HUES64 (cell line): ENCODE results near the gene SLC16A9.

Source experiments
- H3K27ac ChIP-seq: 2 replicates; pipeline ENCODE4 v1.7.0; 2013; ENCODE audit warnings: low read depth, low read length, inconsistent platforms
- H3K27me3 ChIP-seq: 2 replicates; pipeline ENCODE4 v1.6.1; 2013; ENCODE audit warnings: mild to moderate bottlenecking, low read length; ENCODE audit not compliant: insufficient read depth
- H3K36me3 ChIP-seq: 2 replicates; pipeline ENCODE4 v1.6.1; 2013; ENCODE audit warnings: mild to moderate bottlenecking, low read length; ENCODE audit not compliant: insufficient read depth
- H3K4me1 ChIP-seq: 2 replicates; pipeline ENCODE4 v1.6.1; 2013; ENCODE audit warnings: mild to moderate bottlenecking, low read length, moderate library complexity; ENCODE audit not compliant: insufficient read depth
- H3K4me3 ChIP-seq: 2 replicates; pipeline ENCODE4 v1.5.1; 2013; ENCODE audit warnings: mild to moderate bottlenecking, low read length, moderate library complexity
- H3K9ac ChIP-seq: 2 replicates; pipeline ENCODE4 v1.6.1; 2013; ENCODE audit warnings: mild to moderate bottlenecking, low read depth, low read length
- H3K9me3 ChIP-seq: 2 replicates; pipeline ENCODE4 v1.6.1; 2013; ENCODE audit warnings: low read depth, low read length; ENCODE audit not compliant: insufficient read depth
- WGBS: fragments of 150-250, 120-280 bp; methylation state at CpG from one replicate; pipeline ENCODE4 v1.1.7; 2013; ENCODE audit warnings: missing lambda C conversion rate; 5-methylcytosine and 5-hydroxymethylcytosine counted together

SLC16A9 gene

DNA sequence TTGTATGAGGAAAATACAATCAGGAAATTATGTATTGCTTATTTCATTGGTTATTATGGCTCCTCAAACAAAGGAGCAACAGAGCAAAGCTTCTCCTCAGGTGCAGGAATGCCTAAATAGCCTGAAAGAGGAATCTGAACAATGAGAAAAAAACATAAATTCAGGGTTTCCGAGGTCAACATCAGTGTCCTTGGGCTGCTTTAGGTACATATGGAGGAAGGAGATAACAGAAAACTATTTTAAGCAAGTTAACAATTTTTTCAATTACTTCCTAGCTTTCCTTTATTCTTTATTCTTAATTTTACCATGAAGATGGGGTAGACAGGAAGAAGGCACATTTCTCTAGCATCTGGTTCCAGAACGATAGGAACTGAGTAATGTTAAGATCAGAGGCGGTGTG, 14.0 kb downstream of the SLC16A9 start:
- Histone ChIP-seq H3K4me3 (no peak overlapping the region), H3K4me1 (no peaks in the 10 kb centered on the region), H3K36me3 (no peaks in the 10 kb centered on the region), H3K27me3 (no peaks in the 10 kb centered on the region), H3K9me3 (0 out of 2 replicates have a peak, but pooled peaks cover 3% of the 10 kb centered on the region), H3K27ac (no peak overlapping the region), H3K9ac (no peak overlapping the region)
- 94% methylated on average over 3 of the region's 3 CpGs for WGBS

GRCh38 chr10:59694936-59695335, 14.7 kb downstream of the SLC16A9 start:
- 100% methylated on average over 1 of the region's 1 CpG for WGBS
- H3K27ac ChIP-seq, result no peak overlapping the region
- H3K27me3 ChIP-seq, result no peaks in the 10 kb centered on the region
- H3K4me3 ChIP-seq, result no peak overlapping the region
- no peak overlapping the region for H3K9ac ChIP-seq
- 0 out of 2 replicates have a peak, but pooled peaks cover 3% of the 10 kb centered on the region for H3K9me3 ChIP-seq
- H3K36me3 ChIP-seq, result no peaks in the 10 kb centered on the region
- H3K4me1 ChIP-seq, result no peaks in the 10 kb centered on the region

GRCh38 chr10:59692113-59692512, 17.5 kb downstream of the SLC16A9 start:
- Histone ChIP-seq H3K36me3 (no peaks in the 10 kb centered on the region), H3K27me3 (no peaks in the 10 kb centered on the region), H3K27ac (no peak overlapping the region), H3K9ac (no peak overlapping the region), H3K4me1 (no peaks in the 10 kb centered on the region), H3K4me3 (no peak overlapping the region), H3K9me3 (0 out of 2 replicates have a peak, but pooled peaks cover 3% of the 10 kb centered on the region)
- WGBS, result 92% methylated on average over 2 of the region's 2 CpGs

DNA sequence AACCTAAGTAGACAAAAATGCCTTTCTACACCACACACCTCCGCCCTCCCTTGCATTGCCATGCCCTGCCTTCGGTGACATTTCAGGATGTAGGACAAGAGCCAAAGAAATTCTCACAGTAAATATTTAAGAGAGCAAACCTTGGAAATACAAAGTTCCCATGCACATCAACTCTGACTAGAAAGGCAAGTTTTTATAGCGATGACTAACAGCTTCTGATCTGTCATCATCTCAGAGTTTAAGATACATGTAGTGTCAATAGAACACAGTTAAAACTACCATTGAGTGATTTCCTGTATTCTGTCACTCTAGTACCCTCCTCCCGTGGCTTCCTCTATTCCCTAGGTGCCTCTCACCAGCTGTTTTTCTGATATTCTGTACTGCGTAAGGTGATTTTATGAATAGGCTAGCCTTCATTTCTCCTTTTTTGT, 20.7 kb downstream of the SLC16A9 start:
- Histone ChIP-seq H3K4me3 (no peak overlapping the region), H3K27me3 (no peaks in the 10 kb centered on the region), H3K4me1 (no peaks in the 10 kb centered on the region), H3K9me3 (no peaks in the 10 kb centered on the region), H3K36me3 (peaks cover 5% of the 10 kb centered on the region; the same call in 1 of the 2 replicates), H3K9ac (no peak overlapping the region), H3K27ac (no peak overlapping the region)
- WGBS, result 78% methylated on average over 5 of the region's 5 CpGs

DNA sequence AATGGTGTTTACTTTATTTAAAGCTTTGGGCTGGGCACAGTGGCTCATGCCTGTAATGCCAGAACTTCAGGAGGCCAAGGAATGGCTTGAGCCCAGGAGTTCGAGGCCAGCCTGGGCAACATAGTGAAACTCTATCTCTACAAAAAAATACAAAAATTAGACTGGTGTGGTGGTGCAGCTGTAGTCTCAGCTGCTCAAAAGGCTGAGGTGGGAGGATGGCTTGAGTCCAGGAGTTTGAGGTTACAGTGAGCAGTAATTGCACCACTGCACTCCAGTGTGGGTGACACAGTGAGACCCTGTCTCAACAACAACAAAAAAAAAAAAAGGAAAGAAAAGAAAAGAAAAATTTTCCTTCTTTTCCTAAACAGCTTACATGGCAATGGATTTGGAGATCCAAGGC, 22.0 kb downstream of the SLC16A9 start:
- Histone ChIP-seq H3K9ac (no peak overlapping the region), H3K27me3 (no peaks in the 10 kb centered on the region), H3K4me3 (no peak overlapping the region), H3K27ac (no peak overlapping the region), H3K36me3 (peaks cover 17% of the 10 kb centered on the region), H3K4me1 (no peaks in the 10 kb centered on the region), H3K9me3 (no peaks in the 10 kb centered on the region)
- 100% methylated on average over 1 of the region's 1 CpG for WGBS

DNA sequence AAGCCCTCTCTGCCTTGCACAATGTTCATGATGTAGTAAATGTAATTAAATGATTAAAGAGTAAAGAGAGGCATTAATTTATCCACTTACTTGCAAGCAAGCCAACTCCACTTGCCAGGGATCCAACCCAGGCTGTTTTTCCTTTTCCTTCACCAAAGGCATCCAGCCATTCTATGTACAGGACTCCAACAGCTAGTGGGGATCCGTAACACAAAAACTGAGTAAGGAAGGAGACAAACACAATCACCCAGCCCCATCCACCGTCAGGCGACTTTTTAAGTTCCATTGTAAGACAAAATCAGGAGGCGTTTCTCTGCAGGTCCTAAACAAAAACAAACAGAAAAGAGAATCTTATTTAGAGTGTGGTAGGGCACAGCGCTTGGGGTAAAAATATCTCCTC, 25.6 kb downstream of the SLC16A9 start:
- H3K36me3 ChIP-seq, result peaks cover 25% of the 10 kb centered on the region
- no peak overlapping the region for H3K27ac ChIP-seq
- 90% methylated on average over 2 of the region's 5 CpGs for WGBS
- no peaks in the 10 kb centered on the region for H3K27me3 ChIP-seq
- no peak overlapping the region for H3K9ac ChIP-seq
- peaks cover 4% of the 10 kb centered on the region; the same call in 1 of the 2 replicates for H3K4me1 ChIP-seq
- no peak overlapping the region for H3K4me3 ChIP-seq
- H3K9me3 ChIP-seq, result no peaks in the 10 kb centered on the region

DNA sequence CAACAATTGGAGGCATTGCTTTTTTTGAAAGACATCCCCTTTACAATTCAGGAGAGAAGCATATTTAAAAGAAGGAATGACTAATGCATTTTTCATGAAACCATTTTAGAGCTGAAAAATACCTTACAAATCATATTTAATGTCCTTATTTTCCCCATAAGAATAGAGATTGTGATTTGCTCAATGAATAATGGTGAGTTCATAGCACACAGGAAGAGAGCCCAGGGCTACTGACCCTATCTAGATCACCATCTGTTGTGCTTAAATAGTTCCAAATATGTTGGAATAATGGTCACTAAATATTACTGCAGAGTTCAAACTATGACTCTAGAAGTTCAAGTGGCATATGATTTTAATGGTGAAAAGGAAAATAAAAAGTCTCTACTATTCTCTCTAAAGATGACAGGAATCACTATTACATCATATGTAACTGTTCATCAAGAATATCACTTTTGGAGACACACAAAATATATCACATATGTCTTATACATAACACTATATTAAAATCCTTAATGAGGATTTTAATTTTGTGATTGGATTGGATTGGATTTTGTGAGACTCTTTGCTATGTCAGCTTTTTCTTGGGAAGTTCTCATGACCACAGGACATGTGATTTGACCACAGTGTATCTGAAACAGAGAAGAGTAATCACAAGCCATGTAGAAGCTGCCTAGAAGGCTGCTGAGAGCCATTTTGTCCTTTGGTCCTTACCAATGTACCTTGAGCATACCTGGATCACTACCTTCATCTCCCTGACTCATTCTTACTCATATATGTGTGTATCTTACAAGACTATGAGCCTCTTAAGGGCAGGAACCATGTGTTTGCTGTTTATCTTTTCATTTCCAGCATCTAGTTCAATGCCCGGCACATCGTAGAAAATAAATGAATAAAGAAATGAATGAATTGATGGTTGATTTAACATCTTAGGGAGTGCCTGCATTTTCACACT, 26.4 kb downstream of the SLC16A9 start:
- no peaks in the 10 kb centered on the region for H3K9me3 ChIP-seq
- no peaks in the 10 kb centered on the region for H3K27me3 ChIP-seq
- H3K4me1 ChIP-seq, result peaks cover 4% of the 10 kb centered on the region; the same call in 1 of the 2 replicates
- peaks cover 25% of the 10 kb centered on the region for H3K36me3 ChIP-seq
- H3K9ac ChIP-seq, result no peak overlapping the region
- WGBS, result 100% methylated on average over 2 of the region's 2 CpGs
- H3K4me3 ChIP-seq, result no peak overlapping the region
- no peak overlapping the region for H3K27ac ChIP-seq

- 94% methylated on average over 1 of the region's 1 CpG for WGBS
- Histone ChIP-seq H3K9me3 (no peaks in the 10 kb centered on the region), H3K27me3 (no peaks in the 10 kb centered on the region), H3K9ac (no peak overlapping the region), H3K4me3 (no peak overlapping the region), H3K4me1 (peaks cover 4% of the 10 kb centered on the region; the same call in 1 of the 2 replicates), H3K36me3 (peaks cover 25% of the 10 kb centered on the region), H3K27ac (no peak overlapping the region)
Measured at GRCh38 chr10:59680199-59680598, 29.5 kb downstream of the SLC16A9 start.

- Histone ChIP-seq H3K27ac (no peak overlapping the region), H3K9ac (no peak overlapping the region), H3K27me3 (no peaks in the 10 kb centered on the region), H3K4me1 (peaks cover 13% of the 10 kb centered on the region; the same call in 1 of the 2 replicates), H3K36me3 (peaks cover 19% of the 10 kb centered on the region), H3K4me3 (no peak overlapping the region), H3K9me3 (no peaks in the 10 kb centered on the region)
- 81% methylated on average over 4 of the region's 4 CpGs for WGBS
Measured at GRCh38 chr10:59678884-59679301, 30.8 kb downstream of the SLC16A9 start.

DNA sequence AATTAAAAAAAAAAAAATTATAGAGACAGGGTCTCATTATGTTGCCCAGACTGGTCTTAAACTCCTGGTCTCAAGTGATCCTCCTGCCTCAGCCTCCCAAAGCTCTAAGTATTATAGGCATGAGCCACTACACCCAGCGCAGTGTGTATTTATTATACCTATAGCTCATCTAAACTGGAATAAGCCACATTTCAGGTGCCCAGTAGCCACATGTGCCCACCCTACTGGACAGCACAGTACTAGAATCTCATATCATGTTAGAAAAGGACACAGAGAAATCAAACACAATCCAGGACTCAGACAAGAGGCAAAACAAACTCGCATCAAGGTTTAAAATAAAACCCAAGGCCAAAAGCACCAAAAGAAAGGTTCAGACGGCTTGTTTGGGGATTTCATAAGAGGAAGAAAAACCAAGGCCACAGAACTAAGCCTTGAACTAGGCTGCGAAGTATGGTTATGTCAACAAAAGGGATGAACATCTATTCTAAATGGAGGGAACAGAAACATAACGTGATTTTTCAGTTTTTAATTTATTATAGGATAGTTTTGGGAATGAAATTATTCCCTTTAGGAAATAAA, 32.3 kb downstream of the SLC16A9 start:
- Histone ChIP-seq H3K4me3 (no peak overlapping the region), H3K27me3 (no peaks in the 10 kb centered on the region), H3K27ac (no peak overlapping the region), H3K9ac (no peak overlapping the region), H3K9me3 (no peaks in the 10 kb centered on the region), H3K36me3 (peaks cover 13% of the 10 kb centered on the region), H3K4me1 (peaks cover 14% of the 10 kb centered on the region; the same call in 1 of the 2 replicates)
- WGBS, result 96% methylated on average over 5 of the region's 5 CpGs

GRCh38 chr10:59675812-59676211, 33.8 kb downstream of the SLC16A9 start:
- no peaks in the 10 kb centered on the region for H3K9me3 ChIP-seq
- H3K27ac ChIP-seq, result no peak overlapping the region
- peaks cover 21% of the 10 kb centered on the region for H3K36me3 ChIP-seq
- peaks cover 14% of the 10 kb centered on the region; the same call in 1 of the 2 replicates for H3K4me1 ChIP-seq
- 81% methylated on average over 2 of the region's 2 CpGs for WGBS
- no peak overlapping the region for H3K9ac ChIP-seq
- no peaks in the 10 kb centered on the region for H3K27me3 ChIP-seq
- H3K4me3 ChIP-seq, result no peak overlapping the region
